GM21515 (cell line): ENCODE data around the gene C18orf63.
"Not testable (repeated sequence)": the region's sequence is repeated elsewhere in the genome, so short reads cannot be mapped to it uniquely, and the experiment has no call there.

Experiments used
- ATAC-seq: cut with Tn5 transposase; IDR thresholded peaks from one replicate; pipeline ENCODE4 v1.9.1; 2021; ENCODE audit not compliant: unreplicated experiment

Gene C18orf63

GRCh38 chr18:74286106-74286855 is 29.4 kb upstream of the C18orf63 start:
- ATAC-seq: no peak

DNA sequence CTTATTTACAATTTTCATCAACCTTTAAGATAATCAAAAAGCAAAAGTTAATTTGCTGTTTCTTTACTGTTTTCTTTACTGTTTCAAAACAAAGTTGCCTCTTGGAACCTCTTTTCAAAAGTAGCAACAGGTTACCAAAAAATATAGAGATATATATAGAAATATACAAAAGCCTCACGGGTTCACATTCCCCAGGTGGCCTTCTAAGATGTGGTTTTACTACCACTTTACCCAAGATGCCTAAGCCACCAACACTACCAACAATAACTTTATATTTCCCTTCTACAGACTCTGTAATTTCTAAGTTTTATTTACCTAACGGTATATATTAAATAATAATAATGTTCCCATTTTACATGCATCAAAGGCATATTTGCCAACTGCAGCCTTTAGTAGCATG is 28.8 kb upstream of the C18orf63 start:
- ATAC-seq: no peak

DNA sequence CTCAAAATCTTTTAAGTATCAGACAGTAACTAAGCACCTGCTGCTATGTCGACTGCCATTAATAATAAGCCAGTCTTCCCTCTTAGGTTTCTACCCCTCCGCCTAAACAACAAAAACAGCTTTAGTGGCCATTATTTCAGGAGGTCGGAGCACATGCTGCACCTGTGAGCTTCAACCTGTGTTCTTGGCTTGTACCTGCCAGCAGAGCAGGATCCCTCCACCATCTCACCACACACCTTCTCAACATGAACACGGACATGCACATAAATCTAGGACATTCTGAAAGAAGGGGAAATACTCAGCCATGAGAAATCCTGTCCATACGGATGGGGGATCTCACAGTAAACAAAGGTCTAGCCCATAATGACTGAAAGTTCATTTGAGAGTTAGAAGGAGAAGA is 27.6 kb upstream of the C18orf63 start:
- no peak for ATAC-seq

DNA sequence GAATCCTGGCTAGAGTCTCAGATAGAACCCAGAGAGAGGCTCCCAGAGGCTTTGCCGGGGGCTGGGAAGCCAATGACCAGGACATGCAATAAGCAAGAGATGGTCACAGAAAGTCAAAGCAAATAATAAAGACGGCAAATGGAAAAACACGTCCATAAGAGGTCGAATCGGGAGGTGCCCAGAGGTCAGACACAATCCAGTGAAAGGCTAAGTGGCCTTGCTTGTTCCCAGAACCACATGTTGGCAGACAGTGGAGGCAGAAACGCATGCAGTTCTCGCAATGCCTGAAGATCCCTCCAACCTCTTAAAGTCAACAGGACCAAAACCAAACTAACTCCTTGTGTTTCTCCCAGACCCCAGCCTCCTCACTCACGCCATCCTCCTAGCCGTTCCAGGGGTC is 26.9 kb upstream of the C18orf63 start:
- ATAC-seq: no peak

DNA sequence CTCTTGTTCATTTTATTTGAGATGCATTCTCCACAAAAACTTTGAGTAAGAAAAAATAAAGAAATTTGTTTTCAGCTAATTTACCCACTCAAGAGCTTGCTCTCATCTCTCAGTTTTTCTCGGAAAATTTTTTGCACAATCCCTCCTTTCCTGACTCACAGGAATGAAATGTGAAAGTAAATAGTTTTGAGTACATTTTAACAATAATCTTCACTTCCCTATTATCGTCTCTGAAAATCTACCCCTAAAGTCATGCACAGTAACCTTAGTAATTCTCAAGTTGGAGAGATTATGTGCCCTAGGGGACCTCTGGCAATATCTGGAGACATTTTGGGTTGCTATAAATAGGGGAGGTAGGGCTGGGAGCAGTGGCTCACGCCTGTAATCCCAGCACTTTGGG is 26.5 kb upstream of the C18orf63 start:
- no peak for ATAC-seq

DNA sequence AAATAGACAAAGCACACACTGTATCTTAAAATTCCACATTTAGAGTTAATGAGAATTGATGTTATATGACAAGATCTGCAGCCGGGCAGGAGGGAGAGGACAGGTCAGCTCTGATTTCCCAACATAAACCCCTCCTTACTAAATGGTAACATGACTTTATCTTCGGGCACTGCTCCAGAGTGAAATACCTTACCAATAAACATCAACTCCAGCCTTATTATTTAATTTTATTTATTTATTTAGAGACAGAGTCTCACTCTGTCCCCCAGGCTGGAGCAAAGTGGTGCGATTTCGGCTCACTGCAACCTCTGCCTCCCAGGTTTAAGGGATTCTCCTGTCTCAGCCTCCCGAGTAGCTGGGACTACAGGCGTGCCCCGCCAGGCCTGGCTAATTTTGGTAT is 25.6 kb upstream of the C18orf63 start:
- ATAC-seq: no peak

DNA sequence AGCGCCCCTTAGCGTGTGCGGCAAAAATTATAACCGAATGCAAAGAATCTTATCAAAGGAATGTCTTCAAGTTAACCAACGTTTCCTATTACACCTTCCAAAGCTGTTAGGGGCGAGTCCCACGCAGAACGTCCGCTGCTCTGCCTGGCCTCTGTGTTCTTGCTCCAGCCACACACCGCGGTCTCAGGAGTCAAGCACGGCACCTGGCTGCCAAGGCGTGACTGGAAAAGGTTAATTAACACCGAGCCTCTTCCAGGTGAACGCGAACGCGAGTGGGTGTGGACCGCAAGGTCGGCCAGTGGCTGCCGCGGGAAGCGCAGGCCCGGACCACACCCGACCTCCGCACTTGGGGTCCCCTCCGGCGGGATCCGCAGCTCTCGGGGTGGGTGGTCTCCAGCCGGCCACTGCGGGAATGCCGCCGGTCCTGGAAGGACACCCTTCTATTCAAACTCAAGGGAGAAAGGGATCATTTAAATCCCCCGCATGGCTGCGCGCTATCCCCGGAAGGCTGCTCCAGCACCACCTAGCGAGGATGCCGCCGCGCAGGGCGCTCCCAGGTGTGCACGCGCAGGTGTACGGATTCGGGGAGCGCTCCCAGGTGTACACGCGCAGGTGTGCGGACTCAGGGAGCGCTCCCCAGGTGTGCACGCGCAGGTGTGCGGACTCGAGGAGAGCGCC is 24.7 kb upstream of the C18orf63 start:
- no peak for ATAC-seq

GRCh38 chr18:74291472-74291770 is 24.2 kb upstream of the C18orf63 start:
- ATAC-seq: no peak

GRCh38 chr18:74291771-74292540 is 23.7 kb upstream of the C18orf63 start, which contains the start of gene CYB5A:
Gene CYB5A, minus strand, starts transcription at chr18:74291963. Its CDS starts 88 bp downstream, at chr18:74291875.
- ATAC-seq: peak; percentile 100

- no peak for ATAC-seq
Observed at GRCh38 chr18:74292541-74292858, 23.1 kb upstream of the C18orf63 start.

GRCh38 chr18:74292982-74293381 is 22.7 kb upstream of the C18orf63 start:
- not testable (repeated sequence) for ATAC-seq

DNA sequence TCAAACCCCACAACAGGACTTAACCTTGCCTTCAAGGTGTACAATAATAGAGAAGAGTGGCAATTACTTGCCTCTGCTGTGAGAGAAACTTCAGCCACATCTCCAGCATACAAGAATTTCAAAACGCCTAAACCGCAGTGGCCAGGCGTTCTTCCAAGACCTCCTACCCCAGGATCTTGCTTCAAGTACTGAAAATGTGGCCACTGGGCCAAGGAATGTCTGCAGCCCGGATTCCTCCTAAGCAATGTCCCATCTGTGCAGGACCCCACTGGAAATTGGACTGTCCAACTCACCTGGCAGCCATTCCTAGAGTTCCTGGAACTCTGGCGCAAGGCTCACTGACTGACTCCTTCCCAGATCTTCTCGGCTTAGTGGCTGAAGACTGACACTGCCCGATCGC is 21.1 kb upstream of the C18orf63 start:
- ATAC-seq: no peak

GRCh38 chr18:74299162-74299561 is 16.5 kb upstream of the C18orf63 start:
- no peak for ATAC-seq

DNA sequence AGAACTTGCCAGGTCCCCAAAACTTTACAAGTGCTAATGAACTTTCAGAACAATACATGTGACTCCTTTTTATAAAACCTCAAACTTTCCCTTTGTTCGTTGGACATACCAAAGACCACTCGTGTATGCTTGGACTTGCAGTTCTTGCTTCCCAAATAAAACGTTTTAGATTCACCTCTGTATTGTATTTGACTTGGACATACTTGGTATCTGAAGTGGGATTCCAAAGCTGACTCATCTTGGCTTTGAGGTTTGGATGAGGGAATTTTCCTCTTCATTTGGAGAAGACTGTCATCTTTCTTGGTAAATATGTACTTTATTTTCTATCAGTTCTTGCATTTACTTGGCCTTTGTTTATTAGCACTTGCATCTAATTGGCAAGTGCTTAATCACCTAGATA is 15.9 kb upstream of the C18orf63 start:
- no peak for ATAC-seq

DNA sequence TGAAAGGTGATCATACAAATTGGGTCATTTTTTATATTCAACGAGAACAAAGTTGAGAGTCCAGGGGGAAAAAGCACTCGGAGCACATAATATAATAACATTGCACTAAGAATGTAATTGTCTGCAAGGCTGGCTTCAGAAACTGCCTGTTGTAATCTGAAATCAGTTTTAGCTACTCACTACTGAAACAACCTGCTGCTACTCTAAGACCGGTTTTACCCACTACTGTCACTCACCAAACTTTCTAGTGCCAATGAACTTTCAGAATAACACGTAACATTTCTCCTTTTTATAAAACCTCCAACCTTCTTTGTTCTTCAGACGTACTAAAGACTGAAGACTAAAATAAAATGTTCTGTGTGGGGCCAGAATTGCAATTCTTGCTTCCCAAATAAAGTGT is 12.3 kb upstream of the C18orf63 start:
- no peak for ATAC-seq

- no peak for ATAC-seq
Observed at GRCh38 chr18:74303936-74304335, 11.7 kb upstream of the C18orf63 start.

- ATAC-seq: no peak
Observed at GRCh38 chr18:74310411-74310810, 5.2 kb upstream of the C18orf63 start.

DNA sequence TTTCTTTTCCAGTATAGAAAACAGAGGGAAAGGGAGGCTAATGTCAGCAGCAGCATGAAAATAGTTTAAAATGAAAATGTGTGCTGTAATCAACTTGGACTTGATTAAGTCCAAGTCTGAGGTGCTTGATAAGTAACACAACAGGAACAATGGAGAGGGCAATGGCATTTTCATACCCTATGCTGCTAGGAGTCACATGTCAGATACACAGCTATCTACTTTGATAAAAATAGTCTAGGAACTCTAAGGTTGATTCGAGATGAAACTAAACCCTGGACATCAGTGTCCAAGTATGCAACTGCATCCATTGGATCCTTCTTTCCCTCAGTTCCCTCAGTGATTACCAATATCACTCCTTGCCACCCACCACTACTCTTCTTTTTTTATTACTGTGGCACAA is 4.6 kb upstream of the C18orf63 start:
- no peak for ATAC-seq

DNA sequence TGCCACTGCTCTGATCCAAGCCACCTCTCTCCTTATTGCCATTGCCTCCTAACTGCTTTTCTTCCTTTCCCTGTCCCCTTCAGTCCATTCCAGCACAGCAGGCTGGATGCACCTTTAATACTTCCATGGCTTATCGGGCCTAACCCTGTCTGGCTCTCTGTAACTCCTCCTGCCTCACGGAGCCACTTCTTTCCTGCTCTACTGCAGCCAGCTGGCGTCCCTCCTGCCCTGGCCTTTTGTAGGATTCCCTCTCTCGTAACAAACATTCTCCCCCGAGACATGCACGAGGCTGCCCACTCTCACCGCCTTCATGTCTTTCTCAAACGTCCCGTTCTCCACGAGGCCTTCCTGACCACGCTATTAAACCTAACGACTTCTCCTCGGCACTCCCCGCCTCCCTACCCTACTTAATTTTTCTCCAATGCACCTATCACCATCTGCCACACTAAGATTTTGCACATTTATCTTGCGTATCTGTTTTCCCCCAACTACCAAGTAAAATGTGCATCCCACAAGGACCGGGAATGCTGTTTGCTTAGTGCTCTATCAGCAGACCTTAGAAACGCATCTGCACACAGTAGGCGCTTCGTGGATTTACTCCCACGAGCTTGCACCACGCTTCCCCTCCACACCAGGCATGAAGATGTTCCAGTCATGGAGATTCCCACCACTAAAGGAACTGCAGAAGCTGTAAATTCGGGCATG is 728 bp upstream of the C18orf63 start:
- no peak for ATAC-seq

GRCh38 chr18:74316257-74317170 is 875 bp downstream of the C18orf63 start:
- no peak for ATAC-seq

DNA sequence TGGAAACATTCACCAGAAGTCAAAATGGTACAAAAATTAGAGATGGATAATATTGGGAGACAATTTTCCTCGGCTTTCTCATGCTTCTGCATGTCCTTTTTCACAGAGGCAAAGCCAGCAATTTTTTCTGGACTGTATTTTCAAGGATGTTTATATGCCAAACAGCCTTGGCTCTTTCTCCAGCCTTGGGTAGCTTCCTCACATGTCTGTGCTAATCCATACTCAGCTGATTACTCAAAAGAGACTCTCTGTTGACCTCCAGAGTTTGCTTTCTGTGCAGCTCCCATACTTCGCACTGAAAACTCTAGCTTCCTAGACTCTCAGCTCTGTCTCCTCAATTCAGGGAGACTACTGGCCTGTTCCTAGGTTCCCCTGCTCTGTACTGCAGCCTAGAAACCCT is 10.6 kb downstream of the C18orf63 start:
- ATAC-seq: no peak
